Stimulated activated naive CD8-positive, alpha-beta T cell treated with anti-CD3 and anti-CD28 coated beads, Interleukin-15, Interleukin-2, amounts not matched to agents 100 ng/mL and 50 ng/mL, for 24 hours (primary cell): Measurements from ENCODE around the gene SPOCK1.

Experiments
- H3K27ac Mint-ChIP-seq: one replicate; pipeline ENCODE4 v1.8.0; 2021; ENCODE audit warnings: mild to moderate bottlenecking, mixed read lengths
- H3K27me3 Mint-ChIP-seq: one replicate; pipeline ENCODE4 v1.8.0; 2021; ENCODE audit warnings: mixed read lengths
- H3K36me3 Mint-ChIP-seq: one replicate; pipeline ENCODE4 v1.8.0; 2021; ENCODE audit warnings: low read depth, mixed read lengths
- H3K4me1 Mint-ChIP-seq: one replicate; pipeline ENCODE4 v1.8.0; 2021; ENCODE audit warnings: low read depth, mixed read lengths
- H3K4me3 Mint-ChIP-seq: one replicate; pipeline ENCODE4 v1.8.0; 2021; ENCODE audit warnings: mild to moderate bottlenecking, mixed read lengths
- H3K9me3 Mint-ChIP-seq: one replicate; pipeline ENCODE4 v1.8.0; 2021; ENCODE audit warnings: mixed read lengths

SPOCK1 gene

GRCh38 chr5:137167187-137167586 lies 331.9 kb downstream of the SPOCK1 start:
- no peaks in the 10 kb centered on the region for H3K9me3 Mint-ChIP-seq
- no peaks in the 10 kb centered on the region for H3K4me1 Mint-ChIP-seq

GRCh38 chr5:137164961-137165360 lies 334.2 kb downstream of the SPOCK1 start:
- Mint-ChIP-seq H3K4me1 (no peaks in the 10 kb centered on the region), H3K27me3 (peaks cover 6% of the 10 kb centered on the region), H3K36me3 (no peaks in the 10 kb centered on the region), H3K27ac (no peak overlapping the region), H3K4me3 (no peak overlapping the region), H3K9me3 (no peaks in the 10 kb centered on the region)

More at GRCh38 chr5:137167187-137167586, 331.9 kb downstream of the SPOCK1 start:
- Mint-ChIP-seq H3K4me3 (no peak overlapping the region), H3K36me3 (no peaks in the 10 kb centered on the region), H3K27ac (no peak overlapping the region), H3K27me3 (peaks cover 6% of the 10 kb centered on the region)

- Mint-ChIP-seq H3K4me1 (no peaks in the 10 kb centered on the region), H3K27ac (no peak overlapping the region), H3K4me3 (no peak overlapping the region), H3K36me3 (no peaks in the 10 kb centered on the region), H3K27me3 (peaks cover 6% of the 10 kb centered on the region), H3K9me3 (no peaks in the 10 kb centered on the region)
Observed at GRCh38 chr5:137164536-137164935, 334.6 kb downstream of the SPOCK1 start.

GRCh38 chr5:137158691-137159090 lies 340.4 kb downstream of the SPOCK1 start:
- no peaks in the 10 kb centered on the region for H3K9me3 Mint-ChIP-seq
- no peaks in the 10 kb centered on the region for H3K4me1 Mint-ChIP-seq
- H3K27me3 Mint-ChIP-seq: peaks cover 6% of the 10 kb centered on the region
- no peak overlapping the region for H3K4me3 Mint-ChIP-seq
- H3K27ac Mint-ChIP-seq: no peak overlapping the region
- H3K36me3 Mint-ChIP-seq: no peaks in the 10 kb centered on the region

- no peaks in the 10 kb centered on the region for H3K36me3 Mint-ChIP-seq
- H3K4me1 Mint-ChIP-seq: no peaks in the 10 kb centered on the region
- H3K27me3 Mint-ChIP-seq: no peaks in the 10 kb centered on the region
- H3K9me3 Mint-ChIP-seq: no peaks in the 10 kb centered on the region
- H3K27ac Mint-ChIP-seq: no peak overlapping the region
- no peak overlapping the region for H3K4me3 Mint-ChIP-seq
Observed at GRCh38 chr5:137156180-137156579, 342.9 kb downstream of the SPOCK1 start.

DNA sequence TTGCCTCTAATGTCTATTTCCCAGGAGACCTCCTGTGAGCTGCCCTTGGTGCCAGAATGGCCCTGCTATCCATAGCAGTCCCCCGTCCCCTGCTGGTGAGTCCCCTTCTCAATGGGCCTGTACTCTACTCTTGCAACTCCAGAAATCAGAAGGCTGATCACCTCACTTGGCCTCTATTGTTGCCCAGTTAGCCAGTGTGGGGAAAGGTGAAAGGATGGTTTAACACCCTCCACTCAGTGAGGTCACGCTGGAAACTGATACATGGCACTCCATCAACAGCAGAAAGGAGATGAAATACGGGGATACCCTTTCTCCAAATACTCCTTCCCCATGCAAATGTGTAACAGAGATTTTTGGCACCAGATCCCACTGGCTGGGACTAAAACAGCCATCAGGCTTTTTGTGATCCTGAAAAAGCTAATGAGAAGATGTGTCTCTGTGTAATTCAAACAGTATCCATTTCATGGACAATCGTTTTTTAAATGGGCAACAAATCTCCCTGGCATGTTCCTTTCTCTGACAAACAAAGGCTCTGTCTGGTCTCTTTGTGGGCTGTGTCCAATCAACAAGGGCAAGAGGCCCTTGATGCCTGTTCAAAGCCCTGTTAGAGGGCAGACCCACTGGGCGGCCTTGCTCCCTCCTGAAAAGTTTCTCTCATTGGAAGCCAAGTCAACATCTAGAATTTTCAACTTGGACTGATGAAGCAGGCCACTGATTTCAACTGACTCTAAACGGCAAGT lies 343.7 kb downstream of the SPOCK1 start:
- no peaks in the 10 kb centered on the region for H3K4me1 Mint-ChIP-seq
- no peaks in the 10 kb centered on the region for H3K9me3 Mint-ChIP-seq
- no peak overlapping the region for H3K27ac Mint-ChIP-seq
- H3K27me3 Mint-ChIP-seq: no peaks in the 10 kb centered on the region
- H3K36me3 Mint-ChIP-seq: no peaks in the 10 kb centered on the region
- H3K4me3 Mint-ChIP-seq: no peak overlapping the region

GRCh38 chr5:137152616-137153015 lies 346.5 kb downstream of the SPOCK1 start:
- H3K27me3 Mint-ChIP-seq: no peaks in the 10 kb centered on the region
- no peaks in the 10 kb centered on the region for H3K4me1 Mint-ChIP-seq
- H3K9me3 Mint-ChIP-seq: no peaks in the 10 kb centered on the region
- H3K4me3 Mint-ChIP-seq: no peak overlapping the region
- H3K27ac Mint-ChIP-seq: no peak overlapping the region
- H3K36me3 Mint-ChIP-seq: no peaks in the 10 kb centered on the region

DNA sequence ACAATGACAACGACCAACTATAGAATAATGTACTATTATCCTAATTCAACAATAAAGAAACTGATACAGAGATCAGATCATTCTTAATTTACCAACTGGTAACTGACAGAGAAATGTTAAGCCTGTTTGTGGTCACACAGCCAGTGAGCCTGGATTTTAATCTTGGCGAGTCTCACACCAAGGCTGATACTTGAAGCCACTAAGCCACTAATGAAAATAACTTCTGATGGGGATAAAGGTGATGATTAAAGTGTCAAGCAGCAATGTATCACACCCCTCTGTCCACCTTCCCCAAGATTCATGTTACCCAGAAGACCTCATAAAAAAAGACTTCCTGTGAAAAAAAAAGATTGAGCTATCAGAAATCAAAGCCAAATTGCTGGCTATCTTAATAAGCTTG lies 350.5 kb downstream of the SPOCK1 start:
- H3K36me3 Mint-ChIP-seq: no peaks in the 10 kb centered on the region
- no peak overlapping the region for H3K27ac Mint-ChIP-seq
- no peaks in the 10 kb centered on the region for H3K9me3 Mint-ChIP-seq
- H3K4me1 Mint-ChIP-seq: no peaks in the 10 kb centered on the region
- H3K4me3 Mint-ChIP-seq: no peak overlapping the region
- H3K27me3 Mint-ChIP-seq: no peaks in the 10 kb centered on the region

- no peaks in the 10 kb centered on the region for H3K4me1 Mint-ChIP-seq
- H3K9me3 Mint-ChIP-seq: no peaks in the 10 kb centered on the region
- no peaks in the 10 kb centered on the region for H3K36me3 Mint-ChIP-seq
- H3K27me3 Mint-ChIP-seq: no peaks in the 10 kb centered on the region
- no peak overlapping the region for H3K27ac Mint-ChIP-seq
- H3K4me3 Mint-ChIP-seq: no peak overlapping the region
Observed at GRCh38 chr5:137148159-137148558, 351.0 kb downstream of the SPOCK1 start.

DNA sequence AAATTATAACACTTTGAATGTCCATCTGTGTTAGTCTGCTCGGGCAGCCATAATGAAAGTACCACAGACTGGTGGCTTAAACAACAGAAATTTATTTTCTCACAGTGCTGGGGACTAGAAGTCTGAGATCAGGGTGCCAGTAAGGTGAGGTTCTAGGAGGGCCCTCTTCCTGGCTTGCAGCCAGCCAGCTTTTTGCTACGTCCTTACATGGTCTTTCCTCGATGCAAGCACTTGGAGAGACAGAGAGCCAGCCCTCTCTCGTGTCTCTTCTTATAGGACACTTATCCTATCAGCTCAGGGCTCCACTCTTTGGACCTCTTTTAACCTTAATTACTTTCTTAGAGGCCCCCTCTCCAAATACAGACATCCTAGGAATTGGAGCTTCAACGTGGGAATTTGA lies 351.8 kb downstream of the SPOCK1 start:
- no peak overlapping the region for H3K4me3 Mint-ChIP-seq
- H3K4me1 Mint-ChIP-seq: no peaks in the 10 kb centered on the region
- no peaks in the 10 kb centered on the region for H3K27me3 Mint-ChIP-seq

DNA sequence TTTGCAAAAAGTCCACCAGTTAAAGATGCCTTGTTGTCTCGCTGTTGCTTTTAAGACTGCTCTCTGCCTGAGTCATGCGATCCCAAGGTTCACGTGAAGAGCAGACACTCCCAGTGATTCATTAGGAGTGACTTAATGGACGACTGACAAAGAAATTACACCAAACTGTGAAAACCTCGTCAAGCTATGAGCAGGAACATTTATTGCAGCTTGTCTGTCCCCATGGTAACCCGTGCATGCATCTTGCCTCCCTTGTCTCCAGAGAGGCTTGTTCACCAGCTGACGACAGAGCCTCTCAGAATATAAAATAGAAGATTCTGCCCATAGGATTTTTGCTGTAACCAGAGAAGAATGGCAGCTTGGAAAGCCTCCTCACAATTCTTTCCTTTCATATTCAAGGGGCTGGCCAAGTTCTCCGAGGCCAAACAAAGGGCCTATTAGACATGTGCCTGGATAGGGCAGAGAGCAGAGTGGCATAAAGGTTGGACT lies 352.7 kb downstream of the SPOCK1 start:
- Mint-ChIP-seq H3K4me3 (no peak overlapping the region), H3K36me3 (no peaks in the 10 kb centered on the region), H3K27me3 (no peaks in the 10 kb centered on the region), H3K9me3 (no peaks in the 10 kb centered on the region), H3K27ac (no peak overlapping the region), H3K4me1 (no peaks in the 10 kb centered on the region)

More for the DNA sequence above, 351.8 kb downstream of the SPOCK1 start:
- no peaks in the 10 kb centered on the region for H3K36me3 Mint-ChIP-seq
- H3K27ac Mint-ChIP-seq: no peak overlapping the region
- no peaks in the 10 kb centered on the region for H3K9me3 Mint-ChIP-seq

- Mint-ChIP-seq H3K27me3 (no peaks in the 10 kb centered on the region), H3K9me3 (no peaks in the 10 kb centered on the region), H3K36me3 (no peaks in the 10 kb centered on the region), H3K4me1 (no peaks in the 10 kb centered on the region), H3K27ac (no peak overlapping the region), H3K4me3 (no peak overlapping the region)
Observed at GRCh38 chr5:137145721-137146120, 353.4 kb downstream of the SPOCK1 start.

DNA sequence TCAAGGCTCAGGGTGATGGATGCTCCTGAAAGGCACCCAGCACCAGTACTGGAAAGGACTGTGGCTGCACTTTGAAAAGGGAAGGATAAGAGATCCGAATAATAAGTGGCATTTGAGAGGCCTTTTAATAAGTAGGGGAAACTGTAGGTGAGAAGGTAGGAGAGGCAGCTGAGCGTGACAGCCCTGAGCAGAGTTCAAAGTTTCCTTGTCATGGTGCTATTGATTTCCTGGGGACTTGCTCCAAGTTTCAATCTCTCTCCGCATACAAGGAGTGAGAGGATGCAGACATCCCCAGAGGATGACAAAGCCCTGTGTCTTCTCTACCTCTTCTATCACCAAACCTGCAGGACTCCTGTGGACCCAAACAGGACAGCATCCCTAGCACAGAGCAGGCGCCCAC lies 354.5 kb downstream of the SPOCK1 start:
- no peaks in the 10 kb centered on the region for H3K36me3 Mint-ChIP-seq
- no peak overlapping the region for H3K4me3 Mint-ChIP-seq
- no peak overlapping the region for H3K27ac Mint-ChIP-seq
- H3K4me1 Mint-ChIP-seq: no peaks in the 10 kb centered on the region
- H3K9me3 Mint-ChIP-seq: no peaks in the 10 kb centered on the region
- no peaks in the 10 kb centered on the region for H3K27me3 Mint-ChIP-seq

DNA sequence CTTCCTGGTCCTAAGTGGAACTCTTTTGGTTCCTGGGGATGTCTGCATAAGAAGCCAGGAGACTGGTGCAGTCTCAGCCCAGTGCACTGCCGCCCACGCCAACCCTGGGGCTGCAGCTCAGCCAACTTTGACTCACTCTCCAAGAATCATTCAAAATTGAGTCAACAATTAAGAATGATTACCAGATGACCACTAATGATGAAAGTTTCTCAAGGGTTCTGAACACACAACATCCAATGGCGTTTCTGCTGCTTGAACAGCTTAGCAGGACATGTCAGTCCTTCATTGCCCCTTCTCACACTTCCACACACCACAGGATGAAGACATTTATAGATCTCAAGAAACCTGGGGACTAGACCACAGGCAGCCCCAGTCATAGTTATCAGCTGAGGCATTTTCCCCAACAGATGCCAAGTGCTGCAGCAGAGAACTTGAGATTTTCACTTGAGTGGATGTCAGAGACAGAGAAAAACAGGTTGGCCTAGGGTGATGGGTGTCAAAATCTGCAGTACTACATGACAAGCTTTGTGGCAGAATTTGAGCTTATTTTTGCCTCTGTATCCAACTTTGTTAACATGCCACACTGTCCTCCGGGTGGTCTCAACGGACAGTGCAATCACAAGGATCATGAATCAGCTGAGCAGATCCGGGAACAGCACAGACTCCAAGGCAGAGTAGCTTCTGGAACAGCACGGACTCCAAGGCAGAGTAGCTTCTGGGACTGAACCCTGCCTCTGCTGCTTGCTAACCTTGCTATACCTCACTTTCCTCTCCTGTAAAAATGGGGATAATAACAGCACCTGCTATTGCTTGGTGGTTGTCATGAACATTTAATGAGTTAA lies 356.1 kb downstream of the SPOCK1 start:
- Mint-ChIP-seq H3K27me3 (no peaks in the 10 kb centered on the region), H3K4me3 (no peak overlapping the region), H3K27ac (no peak overlapping the region), H3K9me3 (no peaks in the 10 kb centered on the region), H3K4me1 (no peaks in the 10 kb centered on the region), H3K36me3 (no peaks in the 10 kb centered on the region)

GRCh38 chr5:137142346-137142745 lies 356.8 kb downstream of the SPOCK1 start:
- H3K9me3 Mint-ChIP-seq: no peaks in the 10 kb centered on the region
- H3K27ac Mint-ChIP-seq: no peak overlapping the region
- H3K36me3 Mint-ChIP-seq: no peaks in the 10 kb centered on the region
- no peak overlapping the region for H3K4me3 Mint-ChIP-seq
- H3K27me3 Mint-ChIP-seq: no peaks in the 10 kb centered on the region
- H3K4me1 Mint-ChIP-seq: no peaks in the 10 kb centered on the region
